Stimulated activated CD8-positive, alpha-beta memory T cell treated with anti-CD3 and anti-CD28 coated beads, Interleukin-2, amount 100 ng/mL, for 48 hours (primary cell): ENCODE data around the gene CIZ1.

Experiments
- DNase-seq, 2 donors: peaks; one replicate each; pipeline ENCODE4 v3.0.0-alpha.2; 2020; ENCODE audit warnings: low read depth in 2 of 2

The CIZ1 gene

DNA sequence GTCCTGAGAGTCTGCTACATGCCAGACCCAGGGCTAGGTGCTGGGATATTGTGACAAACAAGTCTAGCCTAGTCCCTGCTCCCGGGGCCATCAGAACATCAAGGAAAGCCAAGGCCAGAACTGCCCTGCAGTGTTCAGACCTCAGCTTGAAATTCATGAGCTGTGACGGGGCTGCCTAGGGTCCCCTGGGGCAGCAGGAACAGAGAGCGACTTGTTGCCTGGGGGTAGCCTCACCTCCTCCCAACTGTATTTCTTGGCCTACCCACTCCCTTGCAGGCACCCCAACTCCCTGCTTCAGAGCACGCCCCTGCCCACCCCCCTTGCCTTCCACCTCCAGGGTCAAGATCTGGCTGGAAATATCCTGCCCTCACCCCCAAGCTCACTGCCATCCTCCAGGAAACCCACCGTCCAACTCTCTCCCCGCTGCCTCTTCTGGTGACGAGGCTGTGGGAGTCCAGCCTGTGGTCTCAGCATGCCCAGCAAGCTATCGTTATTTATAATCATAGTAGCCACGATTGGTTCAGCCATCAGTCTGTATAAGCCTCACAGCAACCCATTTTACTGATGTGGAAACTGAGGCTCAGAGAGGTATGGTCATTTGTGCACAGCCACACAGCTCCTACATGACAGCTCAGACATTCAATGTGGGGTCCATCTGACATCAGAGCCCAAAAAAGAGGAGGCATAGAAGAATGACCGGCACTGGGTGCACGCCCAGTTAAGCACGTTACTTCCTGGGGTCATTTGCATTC lies 22.6 kb upstream of the CIZ1 start:
- DNase-seq = no peak

DNA sequence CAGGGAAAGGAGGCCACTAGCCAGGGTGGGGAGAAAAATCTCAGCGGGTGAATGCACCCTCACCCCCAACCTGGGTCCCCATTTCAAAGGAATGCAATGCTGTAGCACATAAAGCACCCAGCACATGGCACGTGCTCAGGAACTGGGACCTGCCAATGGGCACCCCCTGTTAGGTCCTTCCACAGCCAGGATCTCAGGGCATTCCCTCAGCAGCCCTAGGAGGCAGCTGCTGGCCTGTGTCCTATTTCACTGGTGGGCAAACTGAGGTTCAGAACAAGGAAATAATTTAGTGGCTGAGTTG lies 20.6 kb upstream of the CIZ1 start:
- no peak for DNase-seq

DNA sequence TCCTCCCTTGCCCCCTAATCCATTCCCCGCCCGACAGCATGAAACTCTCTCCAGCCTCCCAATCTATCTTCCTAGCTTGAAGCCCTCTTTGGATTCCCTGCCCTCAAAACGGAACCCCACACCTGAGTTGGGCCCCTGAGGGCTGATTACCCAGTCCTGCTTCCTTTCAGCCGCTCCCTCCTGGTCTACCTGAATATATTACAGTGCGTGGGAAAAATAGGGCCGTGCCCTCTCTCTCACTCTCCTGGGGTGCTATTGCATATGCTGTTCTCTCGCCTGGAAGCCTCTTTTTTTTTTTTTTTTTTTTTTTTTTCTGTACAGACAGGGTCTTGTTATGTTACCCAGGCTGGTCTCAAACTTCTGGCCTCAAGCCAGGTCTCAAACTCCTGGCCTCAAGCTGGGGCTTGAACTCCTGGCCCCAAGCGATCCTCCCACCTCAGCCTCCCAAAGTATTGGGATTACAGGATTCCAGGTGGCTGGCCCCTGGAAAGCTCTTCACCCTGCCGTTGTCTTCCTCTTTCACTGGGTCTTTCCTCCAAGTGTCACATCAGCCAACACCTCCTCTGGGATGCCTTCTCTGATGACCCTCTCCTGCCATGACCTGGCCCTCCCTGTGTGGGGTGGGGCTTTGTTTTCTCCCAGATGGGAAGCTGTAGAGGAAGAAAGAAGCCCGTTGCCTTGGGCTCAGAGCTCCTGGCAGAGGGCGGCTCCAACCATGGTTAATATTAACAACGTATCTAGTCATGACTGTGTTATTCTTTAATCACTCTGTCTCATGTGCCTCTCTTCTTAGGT lies 20.0 kb upstream of the CIZ1 start:
- DNase-seq = no peak

DNA sequence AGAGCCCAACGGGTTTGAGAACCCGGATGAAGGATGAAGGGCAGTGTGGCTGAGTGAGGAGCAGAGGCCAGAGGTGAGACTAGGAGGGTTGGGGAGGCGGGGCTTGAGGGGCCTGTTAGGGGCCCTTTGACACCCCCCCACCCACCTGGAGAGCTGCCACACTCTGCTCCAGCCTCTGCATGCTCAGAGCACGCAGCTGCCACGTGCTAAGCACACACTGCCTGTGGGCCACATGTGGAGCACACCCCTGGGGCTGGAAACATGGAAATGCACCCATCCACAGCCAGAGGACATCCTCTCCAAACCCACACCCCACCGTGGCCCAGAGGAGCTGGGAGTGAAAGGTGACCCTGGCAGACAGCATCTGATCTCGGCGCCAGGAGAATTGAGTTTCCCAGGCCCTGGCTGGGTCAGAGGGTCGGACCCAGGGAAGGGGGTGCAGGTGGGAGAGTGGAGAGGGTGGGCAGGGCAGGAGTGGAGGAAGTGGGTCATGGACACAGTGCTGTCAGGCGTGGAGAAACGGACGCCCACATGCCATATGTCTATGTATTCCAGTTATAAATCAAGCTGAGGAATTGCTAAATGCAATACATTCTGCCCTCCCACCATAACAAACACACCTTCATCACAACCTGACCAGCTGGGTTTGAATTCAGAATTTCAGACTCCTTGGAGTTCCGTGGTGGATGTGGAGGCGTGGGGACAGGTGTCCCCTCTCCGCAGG lies 17.7 kb upstream of the CIZ1 start:
- DNase-seq = no peak

DNA sequence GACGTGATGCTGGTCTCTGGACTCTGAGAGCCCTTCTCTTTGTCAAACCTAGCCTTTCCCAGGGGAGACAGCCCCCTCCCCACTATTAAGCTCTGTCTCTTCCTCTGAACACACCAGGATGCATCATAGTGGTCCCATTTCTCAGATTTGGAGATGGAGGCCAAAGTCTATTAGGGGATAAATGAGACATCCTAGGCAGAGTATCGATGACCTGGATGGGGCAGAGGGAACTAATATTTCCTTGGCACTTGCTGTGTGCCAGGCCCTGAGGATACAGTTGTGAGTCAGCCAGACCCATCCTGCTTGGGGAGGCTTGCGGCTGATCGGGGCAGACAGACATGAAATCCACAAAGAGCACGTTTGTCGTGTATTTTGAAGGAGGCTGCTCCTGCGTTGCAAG lies 17.0 kb upstream of the CIZ1 start:
- DNase-seq = no peak

DNA sequence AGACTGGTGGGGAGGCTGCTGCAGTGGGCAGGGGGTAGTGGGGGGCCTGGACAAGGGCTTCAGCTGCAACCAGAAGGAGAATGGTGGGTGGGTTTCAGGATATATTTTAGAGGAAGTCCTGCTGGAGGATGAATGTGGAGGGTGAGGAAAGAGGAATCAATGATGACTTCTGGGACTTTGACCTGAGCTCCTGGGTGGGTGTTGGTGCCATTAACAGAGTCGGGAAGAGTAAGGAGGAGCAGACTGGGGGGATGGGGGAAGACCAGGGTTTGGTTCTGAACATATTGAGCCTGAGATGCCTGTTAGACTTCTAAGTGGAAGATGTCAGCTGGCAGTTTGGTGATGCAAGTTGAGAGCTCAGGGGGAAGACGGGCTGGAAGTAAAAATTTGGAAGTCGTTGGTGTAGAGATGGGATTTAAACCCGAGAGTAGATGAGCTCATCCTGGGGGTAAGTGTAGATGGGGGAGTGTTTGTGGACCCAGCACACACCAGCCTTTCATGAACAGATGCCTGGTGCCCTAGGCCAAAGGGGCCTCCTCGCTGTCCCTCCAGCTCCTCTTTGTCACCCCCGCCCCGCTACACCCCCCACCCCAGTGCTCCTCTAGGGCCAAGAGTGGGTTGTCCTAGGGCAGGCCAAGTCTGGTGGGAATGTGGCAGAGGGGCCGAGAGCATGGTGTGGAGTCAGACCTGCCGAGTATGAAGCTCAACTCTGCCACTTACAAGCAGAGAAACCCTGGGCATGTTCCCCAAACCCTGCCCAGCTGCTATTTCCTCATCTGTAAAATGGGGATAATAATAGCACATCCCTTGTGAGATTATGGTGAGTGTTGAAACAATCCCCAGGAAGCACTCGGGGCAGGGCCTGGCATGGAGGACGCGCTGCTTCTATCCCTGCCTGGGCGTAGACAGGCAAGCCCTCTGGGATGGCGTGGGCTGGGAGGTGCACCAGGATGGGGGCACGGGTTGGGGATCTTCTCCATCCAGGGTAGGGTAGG lies 15.8 kb upstream of the CIZ1 start:
- DNase-seq = no peak

DNA sequence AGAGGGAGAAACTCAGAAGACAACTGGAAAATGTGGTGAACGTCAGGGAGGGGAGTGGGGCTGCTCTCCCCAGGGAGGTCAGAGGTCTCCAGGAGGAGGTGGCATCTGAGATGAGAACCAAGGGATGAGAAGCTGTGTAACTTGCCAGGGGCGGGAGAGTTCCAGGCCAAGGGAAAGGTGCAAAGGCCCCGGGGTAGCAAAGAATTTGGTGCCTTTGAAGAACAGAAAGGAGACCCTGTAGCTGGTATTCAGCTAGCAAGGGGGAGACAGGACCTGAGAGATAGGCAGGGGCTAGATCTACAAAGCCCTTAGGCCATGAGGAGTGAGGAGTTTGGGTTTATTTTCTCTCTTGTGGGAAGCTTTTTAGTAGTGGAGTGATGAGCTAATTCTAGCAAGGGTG lies 15.1 kb upstream of the CIZ1 start:
- DNase-seq = no peak

DNA sequence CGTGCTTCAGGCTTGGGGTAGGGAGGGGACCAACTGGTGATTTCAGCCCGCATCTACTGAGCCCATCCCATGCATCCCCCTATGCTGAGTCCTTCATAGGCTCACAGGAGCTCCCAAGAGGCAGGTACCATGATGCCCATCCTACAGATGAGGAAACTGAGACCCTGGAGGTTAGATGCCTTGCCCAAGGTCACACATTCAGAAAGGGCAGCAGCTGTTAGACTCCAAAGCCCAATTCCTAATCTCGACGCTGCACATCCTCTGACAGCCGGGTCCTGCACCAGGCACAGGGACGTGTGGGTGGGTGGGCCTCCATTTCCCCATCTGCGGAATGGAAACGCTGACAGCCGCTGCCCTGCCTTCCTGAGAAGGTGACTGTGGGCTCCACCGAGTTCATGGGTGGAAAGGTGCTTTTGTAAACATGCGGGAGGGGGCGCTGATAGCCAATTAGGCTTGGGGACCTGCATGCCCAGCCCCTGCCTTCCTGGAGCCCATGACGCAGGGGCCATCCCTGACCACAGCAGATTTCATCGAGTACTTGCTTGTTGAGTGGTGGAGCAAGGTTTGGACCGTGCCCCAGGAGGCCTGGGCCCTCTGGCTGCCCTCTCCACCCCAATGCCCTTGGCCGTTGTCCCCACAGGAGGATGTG lies 14.0 kb upstream of the CIZ1 start:
- no peak for DNase-seq

DNA sequence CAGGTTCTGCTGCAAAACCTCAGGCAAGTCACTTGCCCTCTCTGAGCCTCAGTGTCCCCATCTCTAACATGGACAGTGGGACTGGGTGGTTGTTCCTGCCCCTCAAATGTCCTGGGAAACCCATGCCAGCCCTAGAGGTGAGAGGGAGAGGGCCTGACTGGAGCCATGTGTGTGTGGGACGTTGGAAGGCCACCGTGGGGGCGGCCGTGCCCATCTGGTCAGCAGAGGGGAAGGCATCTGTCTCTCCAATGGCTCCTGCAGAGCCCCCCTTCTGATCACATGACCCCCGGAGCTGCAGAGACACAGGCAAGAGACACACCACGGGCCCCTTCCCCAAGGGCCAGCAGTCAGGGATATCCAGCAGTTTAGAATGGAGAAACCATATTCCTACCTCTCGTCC lies 13.5 kb upstream of the CIZ1 start:
- DNase-seq = no peak

DNA sequence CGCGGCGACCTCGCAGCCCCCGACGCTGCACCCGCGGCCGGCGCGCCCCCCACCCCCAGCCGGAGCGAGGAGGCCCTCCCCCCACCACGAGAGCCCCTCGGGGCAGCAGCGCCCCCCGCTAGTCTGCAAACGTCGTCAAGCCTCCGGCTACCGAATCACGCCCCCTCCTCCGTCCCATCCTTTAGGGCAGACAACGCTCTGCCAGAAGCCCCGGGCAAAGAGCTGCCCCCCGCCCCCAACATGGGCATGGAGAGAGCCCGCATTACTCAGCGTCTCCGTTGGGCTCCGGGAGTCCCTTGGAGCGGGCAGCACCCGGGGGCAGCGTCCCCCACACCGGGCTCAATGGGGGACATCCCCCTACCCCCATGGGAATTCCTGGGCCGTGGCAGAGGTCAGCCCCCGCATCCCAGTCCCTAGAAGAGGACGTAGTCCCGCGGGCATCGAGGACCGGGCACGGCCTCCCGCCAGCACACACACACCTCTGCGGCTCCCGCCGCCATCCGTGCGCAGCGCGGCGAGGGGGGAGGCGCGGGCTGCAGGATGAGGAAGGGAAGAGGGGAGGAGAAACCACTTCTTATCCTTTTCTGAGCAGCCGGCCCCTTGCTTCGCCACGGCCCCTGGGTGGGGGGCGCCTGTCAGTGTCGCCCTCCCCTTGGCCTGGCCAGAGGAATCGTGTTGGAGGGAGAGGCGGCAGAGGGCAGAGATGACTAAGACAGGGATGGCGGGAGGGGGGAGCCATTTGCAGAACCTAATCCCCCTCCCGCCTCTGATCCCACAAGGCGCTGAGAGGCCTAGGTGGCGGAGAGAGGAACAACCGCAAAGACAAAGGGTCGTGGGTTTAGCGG lies 12.6 kb upstream of the CIZ1 start:
- DNase-seq = no peak

DNA sequence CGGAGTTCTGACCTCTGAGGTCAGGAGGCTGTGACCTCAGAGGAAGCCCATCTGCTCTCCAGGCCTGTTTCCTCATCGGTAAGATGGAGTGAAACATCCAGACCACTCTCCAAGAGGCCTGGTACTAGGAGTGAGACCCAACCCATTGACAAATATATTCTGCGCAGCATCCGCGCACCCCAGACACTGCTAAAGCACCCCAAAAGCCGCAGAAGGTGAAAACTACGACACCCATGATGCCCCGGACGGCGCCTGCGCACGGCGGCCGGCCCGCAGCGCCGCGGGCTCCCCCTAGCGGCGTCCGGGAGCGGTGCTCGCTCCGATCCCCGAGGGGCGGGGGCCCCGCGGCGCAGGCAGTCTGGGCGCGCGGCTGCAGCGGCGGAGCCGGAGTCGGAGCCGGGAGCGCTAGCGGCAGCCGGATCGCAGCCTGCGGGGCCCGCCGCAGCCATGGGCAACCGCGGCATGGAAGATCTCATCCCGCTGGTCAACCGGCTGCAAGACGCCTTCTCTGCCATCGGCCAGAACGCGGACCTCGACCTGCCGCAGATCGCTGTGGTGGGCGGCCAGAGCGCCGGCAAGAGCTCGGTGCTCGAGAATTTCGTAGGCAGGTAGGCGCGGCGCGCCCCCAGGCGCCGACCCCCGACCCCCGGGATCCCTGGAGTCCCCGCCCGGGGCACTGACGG lies 11.8 kb upstream of the CIZ1 start, which contains the start of gene DNM1:
TSS of gene DNM1 (plus strand) at position 356 of the 683 bp plus-strand sequence. CDS start at position 448, 92 bp downstream.
- DNase-seq = peak; percentile 50 to 65

DNA sequence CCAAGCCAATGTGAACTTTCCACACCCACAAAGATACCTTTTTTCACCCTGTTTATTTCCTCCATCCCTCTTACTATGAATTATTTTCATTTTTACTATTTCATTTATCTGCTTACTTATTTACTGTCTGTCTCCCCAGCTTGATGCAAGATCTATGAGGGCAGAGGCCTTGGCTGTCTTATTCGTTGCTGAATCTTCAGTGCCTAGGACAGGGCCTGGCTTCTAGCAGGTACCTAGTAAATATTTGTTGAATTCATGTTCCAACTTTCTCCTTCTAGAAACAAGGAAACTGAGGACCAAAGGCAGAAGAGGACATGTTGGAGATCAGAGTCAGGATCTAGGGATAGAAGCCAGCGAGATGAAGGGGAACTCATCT lies 11.3 kb upstream of the CIZ1 start:
- no peak for DNase-seq

DNA sequence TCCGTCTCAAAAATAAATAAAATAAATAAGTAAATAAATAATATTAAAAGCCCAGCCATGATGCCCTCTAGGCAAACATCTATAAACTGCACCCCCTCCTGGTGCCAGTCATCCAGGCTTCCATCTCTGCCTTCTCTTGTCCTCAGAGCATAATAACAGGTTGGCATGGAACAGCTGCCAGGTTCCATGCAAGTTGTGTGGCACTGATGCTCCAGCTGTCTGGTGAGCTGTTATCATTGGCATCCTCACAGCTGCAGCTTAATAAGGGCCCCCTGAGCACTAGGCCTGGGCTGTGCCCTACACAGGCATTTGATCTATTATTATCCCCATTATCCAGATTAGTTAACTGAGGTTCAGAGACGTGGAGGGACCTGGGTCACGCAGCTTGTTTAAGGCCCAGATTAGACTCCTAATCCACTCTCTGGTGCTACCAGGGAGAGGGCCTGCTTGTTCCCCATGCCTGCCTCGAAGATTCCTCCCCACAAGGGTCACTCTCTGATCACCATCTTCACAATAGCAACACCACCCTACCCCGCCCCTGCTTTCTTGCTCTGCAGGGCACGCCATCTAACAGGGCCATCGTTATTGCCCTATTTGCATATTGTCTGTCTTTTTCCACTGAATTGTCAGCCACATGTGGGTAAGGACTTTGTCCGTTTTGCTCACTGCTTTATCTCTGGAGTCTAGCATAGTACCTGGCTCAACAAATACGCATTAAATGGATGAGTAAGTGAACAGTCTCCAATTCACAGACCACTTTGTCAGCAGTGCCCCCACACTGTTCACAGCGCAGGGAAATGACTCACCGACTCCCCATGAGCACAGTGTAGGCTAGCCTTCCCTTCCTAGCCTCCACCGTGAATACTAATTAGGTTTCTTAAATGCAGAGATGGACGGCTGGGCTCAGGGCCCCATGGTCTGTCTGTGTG lies 10.3 kb upstream of the CIZ1 start:
- DNase-seq = no peak

DNA sequence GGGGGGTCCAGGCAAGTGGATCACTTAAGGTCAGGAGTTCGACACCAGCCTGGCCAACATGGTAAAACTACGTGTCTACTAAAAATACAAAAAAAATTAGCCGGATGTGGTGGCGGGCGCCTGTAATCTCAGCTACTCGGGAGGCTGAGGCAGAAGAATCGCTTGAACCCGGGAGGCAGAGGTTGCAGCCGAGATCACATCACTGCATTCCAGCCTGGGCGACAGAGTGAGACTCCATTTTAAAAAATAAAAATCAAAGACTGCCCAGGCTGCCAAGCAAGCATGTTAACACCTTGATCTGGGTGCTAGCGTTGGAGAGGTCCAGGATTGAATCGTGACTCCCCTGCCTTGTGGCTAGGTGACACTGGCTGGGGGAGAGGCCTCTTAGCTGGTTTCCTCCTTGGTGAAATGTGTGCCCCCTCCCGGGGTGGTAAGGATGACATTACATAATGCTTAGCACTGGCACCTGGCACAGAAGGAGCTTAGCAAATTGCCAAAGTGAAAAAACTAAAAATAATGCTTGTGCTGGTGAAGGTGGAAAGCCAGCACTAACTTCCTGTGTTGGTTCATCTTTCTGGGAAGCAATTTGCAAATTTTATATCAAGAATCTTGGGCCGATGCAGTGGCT lies 2.2 kb upstream of the CIZ1 start:
- no peak for DNase-seq

DNA sequence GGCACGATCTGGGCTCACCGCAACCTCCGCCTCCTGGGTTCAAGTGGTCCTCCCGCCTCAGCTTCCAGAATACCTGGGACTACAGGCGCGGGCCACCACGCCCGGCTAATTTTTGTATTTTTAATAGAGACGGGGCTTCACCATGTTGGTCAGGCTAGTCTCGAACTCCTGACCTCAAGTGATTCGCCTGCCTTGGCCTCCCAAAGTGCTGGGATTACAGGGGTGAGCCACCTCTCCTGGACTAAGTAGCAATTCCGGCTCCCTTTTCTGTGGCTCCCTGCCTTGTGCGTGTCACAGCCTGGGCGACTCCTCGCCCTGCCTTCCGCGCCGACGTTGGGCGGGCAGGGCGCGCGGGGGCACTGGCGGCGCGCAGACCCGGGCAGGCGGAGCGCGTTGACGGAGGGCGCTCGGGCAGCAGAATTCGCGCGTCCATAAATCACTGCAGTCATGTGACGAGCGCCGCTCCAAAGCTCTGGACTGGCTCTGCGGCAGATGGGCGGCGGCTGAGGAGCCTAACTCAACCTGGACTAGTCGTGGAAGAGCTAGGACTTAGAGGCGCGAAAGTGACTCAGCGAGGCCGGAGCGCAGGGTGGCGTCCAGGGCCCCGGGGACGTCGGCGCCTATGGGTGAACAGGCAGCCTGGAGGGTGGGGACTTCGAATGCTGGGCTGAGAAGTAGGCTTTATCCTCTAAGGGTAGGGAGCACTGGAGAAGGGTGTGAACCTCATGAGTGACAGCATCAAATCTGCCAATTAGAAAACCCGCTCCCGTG lies 1.4 kb upstream of the CIZ1 start:
- peak in 1 of 2 donors; percentile 36 for DNase-seq

DNA sequence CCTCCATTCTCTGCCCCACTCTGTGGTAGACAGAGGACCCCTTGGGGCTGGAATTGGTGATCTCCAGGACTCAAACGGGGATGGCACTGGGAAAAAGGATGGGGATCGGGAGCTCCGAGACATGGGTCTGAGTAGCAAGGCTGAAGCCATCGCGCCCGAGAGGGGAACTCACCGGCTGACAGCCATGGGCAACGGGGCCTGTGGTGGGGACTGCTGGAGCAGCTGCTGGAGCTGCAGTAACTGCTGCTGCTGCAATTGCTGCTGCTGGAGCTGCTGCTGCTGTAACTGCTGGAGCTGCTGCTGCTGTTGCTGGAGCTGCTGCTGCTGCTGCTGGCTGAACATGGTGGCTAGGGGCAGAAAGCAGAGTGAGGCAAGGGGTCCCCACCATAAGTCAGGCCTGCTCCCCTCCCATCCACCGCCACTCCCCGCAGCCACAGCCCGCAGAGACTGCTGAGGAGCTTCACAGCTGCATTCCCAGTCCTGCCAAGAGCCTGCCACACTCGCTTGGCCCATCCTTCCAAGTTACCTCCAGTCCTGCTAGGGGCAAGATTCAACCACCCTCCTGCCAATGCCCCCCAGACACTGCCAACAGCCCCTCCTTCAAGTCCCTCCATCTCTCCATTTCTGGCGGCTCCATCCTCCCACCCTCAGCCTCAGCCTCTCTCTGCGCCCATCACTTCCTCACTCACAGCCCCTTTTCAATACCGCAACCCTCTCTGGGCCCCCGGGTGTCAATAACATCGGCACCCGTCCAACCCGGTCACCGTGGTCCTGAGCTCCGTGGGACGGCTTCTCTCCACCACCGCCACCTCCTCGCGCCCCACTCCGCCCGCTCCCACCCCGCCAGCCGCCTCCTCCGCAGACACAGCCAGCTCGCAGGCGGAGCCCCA lies 611 bp downstream of the CIZ1 start:
- DNase-seq = peak in 1 of 2 donors; percentile 30
